ENCODE results near the gene FRMD4B. TPM values are rescaled to one million over a fixed set of nuclear protein-coding genes. Genes with fewer than 3 reads are reported as not detected.

Gene FRMD4B
- total RNA-seq, 4 donors from 2014 or later = 34.9 to 70.0 (median 38.5) TPM

GRCh38 chr3:69283913-69284611 is 101.8 kb downstream of the FRMD4B start:
- TF ChIP-seq CTCF (IDR thresholded peaks at IDR 0.05; ENCODE audit: low read depth) = no peak

DNA sequence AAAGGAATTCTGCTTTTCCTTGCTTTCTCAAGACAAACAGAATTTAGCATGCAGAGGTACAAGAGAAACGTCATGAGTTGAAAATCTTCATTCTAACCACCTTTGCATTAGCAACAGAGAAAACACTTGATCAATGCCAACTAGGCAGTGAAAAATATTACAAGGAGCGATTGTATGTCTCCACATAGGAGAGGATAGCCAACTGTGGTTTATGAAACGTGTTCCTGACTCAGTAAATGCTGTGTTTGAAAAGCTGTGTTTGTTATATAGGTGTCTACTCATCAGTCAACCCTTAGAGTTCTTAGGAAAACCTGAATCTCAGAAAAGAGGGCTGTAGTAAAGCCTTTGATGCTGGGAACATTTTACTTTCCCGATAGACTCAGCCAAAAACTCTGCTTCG is 102.4 kb downstream of the FRMD4B start:
- TF ChIP-seq CTCF (IDR thresholded peaks at IDR 0.05; ENCODE audit: low read depth) = no peak

- no peak for TF ChIP-seq CTCF (IDR thresholded peaks at IDR 0.05; ENCODE audit: low read depth)
Observed at GRCh38 chr3:69282181-69282580, 103.7 kb downstream of the FRMD4B start.

GRCh38 chr3:69276884-69277283 is 109.0 kb downstream of the FRMD4B start:
- TF ChIP-seq CTCF (IDR thresholded peaks at IDR 0.05; ENCODE audit: low read depth) = no peak

DNA sequence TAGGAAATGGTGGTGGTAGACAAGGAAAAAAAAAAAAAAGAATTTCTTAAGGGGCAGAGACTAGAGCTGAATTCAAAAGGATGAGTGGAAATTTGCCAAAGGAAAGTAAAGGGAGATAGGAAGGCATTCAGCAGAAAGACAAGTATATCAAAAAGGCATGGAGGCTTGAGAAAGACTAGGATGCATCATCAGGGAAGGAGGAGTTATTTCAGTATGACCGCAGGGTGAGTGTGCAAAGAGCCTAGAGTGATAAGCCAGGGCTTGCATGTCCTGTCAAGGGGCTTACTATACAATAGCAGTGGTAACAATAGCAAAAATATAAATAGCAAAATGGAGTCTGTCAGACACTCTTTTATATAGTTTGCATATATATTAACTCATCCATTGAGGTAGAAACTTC is 112.0 kb downstream of the FRMD4B start:
- no peak for TF ChIP-seq CTCF (IDR thresholded peaks at IDR 0.05; ENCODE audit: low read depth)

- TF ChIP-seq CTCF (IDR thresholded peaks at IDR 0.05; ENCODE audit: low read depth) = no peak
Observed at GRCh38 chr3:69272556-69272955, 113.3 kb downstream of the FRMD4B start.

DNA sequence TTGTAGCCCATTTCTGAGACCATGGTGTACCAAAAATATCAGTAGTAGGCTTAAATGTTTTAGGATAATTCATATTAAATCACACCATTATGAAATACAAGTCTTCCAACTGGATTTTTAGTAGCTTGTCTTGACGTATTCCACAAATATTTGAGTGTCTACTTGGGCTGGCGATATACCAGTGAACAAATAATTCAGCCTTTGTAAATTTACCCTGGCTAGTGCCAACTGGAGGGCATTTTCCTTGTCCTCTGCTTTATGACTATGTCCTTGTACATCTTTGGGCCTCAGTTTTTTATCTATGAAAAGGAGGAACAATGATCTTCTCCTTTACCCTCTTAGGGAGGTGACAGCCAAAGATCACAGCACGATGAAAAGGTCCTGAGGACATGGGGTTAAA is 114.8 kb downstream of the FRMD4B start:
- TF ChIP-seq CTCF (IDR thresholded peaks at IDR 0.05; ENCODE audit: low read depth) = no peak

All from subcutaneous adipose tissue (tissue), 4 donors.